H9 (cell line): Measurements from ENCODE around the gene ATP6V1B1. TPM values are rescaled to one million over a fixed set of nuclear protein-coding genes. Genes with fewer than 3 reads are reported as not detected.

Experiments
- DNase-seq: peaks from one replicate; pipeline ENCODE4 v3.0.0-alpha.2; 2017
- H2AFZ ChIP-seq: one replicate; pipeline ENCODE4 v1.6.1; 2013; ENCODE audit warnings: mild to moderate bottlenecking, low read length, control low read depth, moderate library complexity
- H2AK5ac ChIP-seq: 2 replicates; pipeline ENCODE4 v1.6.1; 2013; ENCODE audit warnings: low read length, control low read depth, mixed read lengths; ENCODE audit not compliant: insufficient read length
- H2BK120ac ChIP-seq: one replicate; pipeline ENCODE4 v1.6.1; 2013; ENCODE audit warnings: low read depth, mild to moderate bottlenecking, low read length, control low read depth, inconsistent platforms; ENCODE audit not compliant: poor library complexity, severe bottlenecking
- H2BK12ac ChIP-seq: 2 replicates; pipeline ENCODE4 v1.6.1; 2013; ENCODE audit warnings: low read length, control low read depth, mixed read lengths, low read depth; ENCODE audit not compliant: insufficient read length
- H2BK15ac ChIP-seq: 2 replicates; pipeline ENCODE4 v1.6.1; 2013; ENCODE audit warnings: low read depth, low read length, control low read depth
- H2BK20ac ChIP-seq: one replicate; pipeline ENCODE4 v1.6.1; 2013; ENCODE audit warnings: low read depth, mild to moderate bottlenecking, low read length, control low read depth, inconsistent platforms; ENCODE audit not compliant: poor library complexity, severe bottlenecking
- H2BK5ac ChIP-seq: 2 replicates; pipeline ENCODE4 v1.6.1; 2013; ENCODE audit warnings: low read length, control low read depth, mixed read lengths; ENCODE audit not compliant: insufficient read length
- H3K14ac ChIP-seq: 2 replicates; pipeline ENCODE4 v1.6.1; 2013; ENCODE audit warnings: low read length, control low read depth; ENCODE audit not compliant: insufficient read depth
- H3K18ac ChIP-seq: 2 replicates; pipeline ENCODE4 v1.6.1; 2013; ENCODE audit warnings: low read depth, mild to moderate bottlenecking, mixed read lengths, low read length, control low read depth; ENCODE audit not compliant: insufficient read length
- H3K23ac ChIP-seq: 2 replicates; pipeline ENCODE4 v1.6.1; 2013; ENCODE audit warnings: low read length, control low read depth, mixed read lengths, low read depth; ENCODE audit not compliant: insufficient read length
- H3K23me2 ChIP-seq: 2 replicates; pipeline ENCODE4 v1.6.1; 2013; ENCODE audit warnings: low read depth, mild to moderate bottlenecking, mixed read lengths, low read length, control low read depth; ENCODE audit not compliant: insufficient read length, poor library complexity, severe bottlenecking
- H3K27ac ChIP-seq: 2 replicates; pipeline ENCODE4 v1.5.1; 2013; ENCODE audit warnings: low read length, control low read depth, mixed read lengths, low read depth; ENCODE audit not compliant: insufficient read length
- H3K27me3 ChIP-seq: 2 replicates; pipeline ENCODE4 v1.6.1; 2013; ENCODE audit warnings: low read length, control low read depth, inconsistent platforms; ENCODE audit not compliant: insufficient read depth
- H3K4ac ChIP-seq: 2 replicates; pipeline ENCODE4 v1.6.1; 2013; ENCODE audit warnings: low read depth, mild to moderate bottlenecking, control low read depth, inconsistent platforms, low read length, moderate library complexity
- H3K4me1 ChIP-seq: 2 replicates; pipeline ENCODE4 v1.6.1; 2013; ENCODE audit warnings: low read length, control low read depth, inconsistent platforms; ENCODE audit not compliant: insufficient read depth
- H3K4me2 ChIP-seq: 2 replicates; pipeline ENCODE4 v1.6.1; 2013; ENCODE audit warnings: low read length, control low read depth, mixed read lengths; ENCODE audit not compliant: insufficient read length, insufficient read depth
- H3K56ac ChIP-seq: 2 replicates; pipeline ENCODE4 v1.6.1; 2013; ENCODE audit warnings: low read depth, mild to moderate bottlenecking, mixed read lengths, low read length, control low read depth; ENCODE audit not compliant: insufficient read length
- H3K79me1 ChIP-seq: 2 replicates; pipeline ENCODE4 v1.6.1; 2013; ENCODE audit warnings: low read depth, mild to moderate bottlenecking, moderate library complexity, low read length, control low read depth, inconsistent platforms; ENCODE audit not compliant: insufficient read depth, poor library complexity, severe bottlenecking
- H3K79me2 ChIP-seq: 2 replicates; pipeline ENCODE4 v1.6.1; 2013; ENCODE audit warnings: low read length, control low read depth, inconsistent platforms; ENCODE audit not compliant: insufficient read depth
- H3K9ac ChIP-seq: 2 replicates; pipeline ENCODE4 v1.6.1; 2013; ENCODE audit warnings: low read length, control low read depth, mixed read lengths; ENCODE audit not compliant: insufficient read length; ENCODE audit errors: extremely low read depth
- H3K9me3 ChIP-seq: one replicate; pipeline ENCODE4 v1.6.1; 2013; ENCODE audit warnings: low read depth, low read length, inconsistent platforms; ENCODE audit not compliant: control insufficient read depth
- H3T11ph ChIP-seq: one replicate; pipeline ENCODE4 v1.6.1; 2013; ENCODE audit warnings: mild to moderate bottlenecking, low read length, control low read depth, inconsistent platforms
- H4K20me1 ChIP-seq: one replicate; pipeline ENCODE4 v1.6.1; 2013; ENCODE audit not compliant: control insufficient read depth, insufficient read length, insufficient read depth
- H4K5ac ChIP-seq: 2 replicates; pipeline ENCODE4 v1.6.1; 2013; ENCODE audit warnings: low read depth, mild to moderate bottlenecking, mixed read lengths, low read length, control low read depth; ENCODE audit not compliant: insufficient read length
- H4K8ac ChIP-seq: replicated peaks from 2 replicates; pipeline ENCODE4 v1.6.1; 2013; ENCODE audit warnings: low read length, control low read depth, mixed read lengths, low read depth; ENCODE audit not compliant: insufficient read length
- H4K91ac ChIP-seq: 2 replicates; pipeline ENCODE4 v1.6.1; 2013; ENCODE audit warnings: low read depth, mild to moderate bottlenecking, moderate library complexity, mixed read lengths, low read length, control low read depth; ENCODE audit not compliant: insufficient read length
- H3K27ac Mint-ChIP-seq, 3 experiments: 2 replicates in 2 of 3; 3 replicates in 1 of 3; pipeline ENCODE4 v1.8.0; 2020 to 2021; ENCODE audit warnings: mixed read lengths in 3 of 3, mild to moderate bottlenecking in 1 of 3, moderate library complexity in 1 of 3
- H3K27me3 Mint-ChIP-seq: 2 replicates; pipeline ENCODE4 v1.8.0; 2021; ENCODE audit warnings: low read depth, mild to moderate bottlenecking, moderate library complexity, mixed read lengths
- H3K36me3 Mint-ChIP-seq, 3 experiments: 2 replicates in 2 of 3; 3 replicates in 1 of 3; pipeline ENCODE4 v1.8.0; 2020 to 2021; ENCODE audit warnings: low read depth in 3 of 3, mixed read lengths in 3 of 3; ENCODE audit not compliant: insufficient read depth in 1 of 3
- H3K4me1 Mint-ChIP-seq, 2 experiments: 2 replicates each; pipeline ENCODE4 v1.8.0; 2020; ENCODE audit warnings: mixed read lengths in 2 of 2
- H3K4me3 Mint-ChIP-seq, 2 experiments: 2 replicates in 1 of 2; 3 replicates in 1 of 2; pipeline ENCODE4 v1.8.0; 2020 to 2021; ENCODE audit warnings: mild to moderate bottlenecking in 2 of 2, mixed read lengths in 2 of 2, moderate library complexity in 1 of 2
- H3K9me3 Mint-ChIP-seq, 2 experiments: 2 replicates in 1 of 2; 3 replicates in 1 of 2; pipeline ENCODE4 v1.8.0; 2020; ENCODE audit warnings: mild to moderate bottlenecking in 2 of 2, mixed read lengths in 2 of 2, moderate library complexity in 1 of 2
- CTCF ChIP-seq: fragments of 200-600 bp; sonication (generic); conservative IDR thresholded peaks from 3 replicates; pipeline ENCODE4 v1.8.0; 2021; ENCODE audit warnings: antibody characterized with exemption, mild to moderate bottlenecking
- WGBS: extraction: QIAGEN DNeasy Blood & Tissue Kit; methylation state at CpG from one replicate; pipeline ENCODE4 v1.1.7; 2013; ENCODE audit warnings: missing lambda C conversion rate, low lambda C conversion rate, mixed read lengths; ENCODE audit not compliant: insufficient read length; ENCODE audit errors: extremely low coverage; 5-methylcytosine and 5-hydroxymethylcytosine counted together
- total RNA-seq: library from RNA; stranded (reverse); gene quantifications from 2 replicates; pipeline ENCODE4 v1.2.1, GENCODE V29; 2021

The ATP6V1B1 gene
- total RNA-seq, 1 experiment from 2014 or later: not detected

- H3K4me2 ChIP-seq: no peak overlapping the region
- no peak overlapping the region for H3K27ac Mint-ChIP-seq
- peak; percentile 20 for DNase-seq
Observed at GRCh38 chr2:70936165-70936978, 672 bp downstream of the ATP6V1B1 start.

More at GRCh38 chr2:70936165-70936978, 672 bp downstream of the ATP6V1B1 start:
- Histone ChIP-seq H2BK12ac (no peak overlapping the region), H3K9me3 (no peaks in the 10 kb centered on the region), H3K79me1 (no peaks in the 10 kb centered on the region), H3K56ac (no peak overlapping the region), H3K27me3 (peaks cover 9% of the 10 kb centered on the region; the same call in 1 of the 2 replicates), H2AK5ac (no peak overlapping the region), H3K27ac (no peak overlapping the region), H4K8ac (no peak overlapping the region), H2BK120ac (no peak overlapping the region), H3K14ac (no peak overlapping the region), H3K9ac (no peak overlapping the region), H2BK15ac (no peak overlapping the region), H3K79me2 (no peaks in the 10 kb centered on the region), H4K5ac (no peak overlapping the region), H4K20me1 (no peaks in the 10 kb centered on the region), H4K91ac (no peak overlapping the region), H3K23ac (no peak overlapping the region), H3K4ac (no peak overlapping the region), H2BK5ac (no peak overlapping the region), H3K4me1 (peaks cover 9% of the 10 kb centered on the region; the same call in 1 of the 2 replicates), H2BK20ac (no peak overlapping the region), H3K18ac (no peak overlapping the region), H2AFZ (no peak overlapping the region), H3T11ph (no peak overlapping the region), H3K23me2 (peaks cover 4% of the 10 kb centered on the region)
- Mint-ChIP-seq H3K4me1 (peaks cover 37 to 61% of the 10 kb centered on the region in 2 experiments), H3K9me3 (no peaks in the 10 kb centered on the region; a peak in 2 of 5 replicates), H3K4me3 (peak overlapping the region in 1 of 2 experiments; percentile 27; a peak in 1 of 5 replicates), H3K36me3 (no peaks in the 10 kb centered on the region; a peak in 1 of 7 replicates), H3K27me3 (peaks cover 67% of the 10 kb centered on the region)
- TF ChIP-seq CTCF: no peak
- WGBS: no CpG with 5 or more reads among the region's 10 CpGs
